Erythroblast (primary cell): ENCODE results near the gene JCHAIN.

Source experiments
- GATA1 ChIP-seq: IDR thresholded peaks from 2 replicates; pipeline ENCODE4 v1.6.1; 2011; ENCODE audit warnings: low read depth, mild to moderate bottlenecking, control low read depth, low read length, moderate library complexity
- POLR2A ChIP-seq: IDR thresholded peaks from 2 replicates; pipeline ENCODE4 v1.6.1; 2011; ENCODE audit warnings: mild to moderate bottlenecking, low read length

DNA sequence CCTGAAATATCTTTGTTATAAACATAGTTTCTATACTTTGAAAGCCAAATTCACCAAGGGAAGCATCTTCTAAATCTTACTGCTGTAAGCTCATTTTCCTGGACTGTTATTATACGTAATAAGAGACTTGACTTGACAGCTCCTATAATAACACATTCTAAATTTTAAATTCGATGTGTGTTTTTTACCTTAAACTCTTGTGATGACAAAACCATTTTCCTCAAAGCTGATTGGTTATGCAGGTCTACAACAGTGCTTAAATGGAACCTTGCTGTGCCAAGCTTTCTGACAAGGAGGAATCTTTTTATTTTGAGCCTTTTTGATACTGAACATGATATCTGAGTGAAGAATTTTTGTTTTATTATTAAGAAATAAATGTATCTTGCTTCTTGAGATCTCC is 37.9 kb downstream of the JCHAIN start, which contains the start of gene ENAM:
- TF ChIP-seq POLR2A (no peak), GATA1 (no peak)
